ENCODE data around the gene TTC7B. TPM values are rescaled to one million over a fixed set of nuclear protein-coding genes. Genes with fewer than 3 reads are reported as not detected.

Gene TTC7B
- total and polyA plus RNA-seq, 2 donors (not counting 3 experiments of a cell fraction or from before 2014, with no cell fraction given), result 46.8 to 76.5 TPM

GRCh38 chr14:90521930-90522483 is 294.2 kb downstream of the TTC7B start:
- Histone ChIP-seq H4K20me1 (replicated peaks; ENCODE audit: control insufficient read depth, extremely low read depth, insufficient read depth, low read length) (no peaks in the 10 kb centered on the region), H3K4me1 (ENCODE audit: control insufficient read depth, extremely low read depth, insufficient read depth, low read length) (no peaks in the 10 kb centered on the region), H3K4me3 (replicated peaks in 1 of 3; ENCODE audit: insufficient read depth in 1 of 3, low read depth in 1 of 3, low read length in 3 of 3) (no peak overlapping the region), H3K9me1 (replicated peaks; ENCODE audit: control insufficient read depth, extremely low read depth, insufficient read depth, low read length) (no peaks in the 10 kb centered on the region), H3K27ac (ENCODE audit: insufficient read depth, low read depth, low read length) (no peak overlapping the region), H3K27me3 (ENCODE audit: control insufficient read depth in 2 of 2, insufficient read depth in 2 of 2, low read length in 2 of 2) (no peaks in the 10 kb centered on the region), H3K36me3 (ENCODE audit: control insufficient read depth in 2 of 2, extremely low read depth in 1 of 2, insufficient read depth in 2 of 2, low read length in 2 of 2) (no peaks in the 10 kb centered on the region), H3K9ac (replicated peaks; ENCODE audit: extremely low read depth, insufficient read depth, low read length) (no peak overlapping the region), H2AFZ (ENCODE audit: low read depth, low read length) (no peak overlapping the region), H3K4me2 (ENCODE audit: insufficient read depth, low read length) (no peak overlapping the region), H3K79me2 (ENCODE audit: control insufficient read depth, insufficient read depth, low read length) (no peaks in the 10 kb centered on the region), H3K9me3 (replicated peaks; ENCODE audit: control insufficient read depth, insufficient read depth, low read length) (no peaks in the 10 kb centered on the region)
- intact Hi-C loops (cut with micrococcal nuclease) (no loop called here), dilution Hi-C loops (cut with MboI; ENCODE audit: extremely low pct_ligation_motif_present, low sequenced_read_pairs) (no loop called here)
- POLR2A ChIA-PET, result no interaction called here
- no peak for DNase-seq (ENCODE audit: low read depth, low spot score)
- no peak for FAIRE-seq
- CTCF ChIA-PET, result interaction anchor here (2.3 kb wide), 1 partner anchor 122 kb away, joined by 14 read pairs; no protein-coding TSS in a partner anchor
- TF ChIP-seq MAX (IDR thresholded peaks at IDR 0.05; ENCODE audit: insufficient read depth, insufficient read length) (no peak), POLR2A (IDR thresholded peaks at IDR 0.05; ENCODE audit: low read depth, low read length) (no peak), JUN (IDR thresholded peaks at IDR 0.05; ENCODE audit: borderline replicate concordance, insufficient read depth, insufficient read length, low read depth) (no peak), EZH2 (IDR thresholded peaks at IDR 0.05; ENCODE audit: borderline replicate concordance, low read depth, low read length, severe bottlenecking) (no peak), GATA2 (IDR thresholded peaks at IDR 0.05; ENCODE audit: insufficient read depth, insufficient read length, low read depth, low read length) (no peak), MYC (IDR thresholded peaks at IDR 0.05; ENCODE audit: low read depth, low read length) (no peak), CTCF (IDR thresholded peaks at IDR 0.05; ENCODE audit: extremely low read depth in 1 of 2, insufficient read depth in 1 of 2, low read depth in 1 of 2, low read length in 2 of 2) (no peak), POLR2AphosphoS5 (IDR thresholded peaks at IDR 0.05; ENCODE audit: insufficient read depth, low read depth, low read length) (no peak), FOS (IDR thresholded peaks at IDR 0.05; ENCODE audit: borderline replicate concordance, insufficient read depth, low read length) (no peak)
- BruUV-seq (replicated peaks), result no TSS peak

All from endothelial cell of umbilical vein (primary cell).